Measurements from ENCODE around the gene RIC8B. TPM values are rescaled to one million over a fixed set of nuclear protein-coding genes. Genes with fewer than 3 reads are reported as not detected.

Gene RIC8B
- total and polyA plus RNA-seq, 2 of the 8 experiments (the other 6 are each of a cell fraction or from before 2014, with no cell fraction given), result 8.2 to 25.3 TPM

DNA sequence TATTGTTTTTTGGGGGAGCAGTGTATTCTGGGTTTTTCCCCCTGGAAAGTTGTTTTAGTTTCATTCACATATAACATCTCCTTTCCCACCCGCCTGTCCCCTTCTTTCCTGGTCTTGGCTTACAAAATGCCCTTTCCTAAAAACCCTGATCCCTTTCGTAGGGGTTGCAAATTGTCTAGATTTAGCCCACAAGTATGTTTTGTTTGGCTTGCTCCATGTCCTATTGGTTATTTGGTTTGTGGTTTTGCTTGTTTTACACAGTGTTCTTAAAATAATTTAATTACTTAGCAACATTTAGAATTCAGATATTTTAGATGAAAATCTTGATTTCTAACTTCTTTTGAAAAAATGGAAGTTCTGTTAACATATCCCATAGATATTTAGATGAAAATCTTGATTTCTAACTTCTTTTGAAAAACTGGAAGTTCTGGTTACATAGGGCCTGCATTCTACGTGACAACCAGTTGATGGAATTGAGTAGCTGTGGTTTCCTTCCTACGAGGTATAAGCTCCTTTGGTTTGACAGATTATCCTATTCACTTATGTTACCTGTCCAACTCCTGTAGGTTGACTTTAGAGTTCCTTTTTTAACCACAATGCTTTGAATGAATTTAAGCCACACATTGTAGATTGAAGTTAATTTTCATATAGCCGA, 92.1 kb downstream of the RIC8B start:
- Histone ChIP-seq H4K91ac (replicated peaks; ENCODE audit: insufficient read length, low read length) (no peak overlapping the region), H3K9me3 (ENCODE audit: insufficient read depth in 2 of 2, low read depth in 1 of 2, low read length in 1 of 2) (no peaks in the 10 kb centered on the region), H3K4ac (replicated peaks; ENCODE audit: insufficient read length, low read depth, low read length) (no peak overlapping the region), H3K27me3 (replicated peaks in 1 of 4; ENCODE audit: control insufficient read depth in 3 of 4, extremely low read depth in 1 of 4, insufficient read depth in 3 of 4, low read length in 3 of 4) (no peaks in the 10 kb centered on the region), H2AK5ac (ENCODE audit: low read depth, low read length) (no peak overlapping the region), H4K5ac (ENCODE audit: insufficient read length, low read depth, low read length) (no peak overlapping the region), H3K79me1 (ENCODE audit: low read depth, low read length) (peaks cover 2% of the 10 kb centered on the region; the same call in 1 of the 2 replicates), H2AFZ (ENCODE audit: low read length) (no peak overlapping the region), H3K23me2 (ENCODE audit: low read depth, low read length) (no peaks in the 10 kb centered on the region), H2BK5ac (ENCODE audit: low read depth, low read length) (no peak overlapping the region), H2BK12ac (ENCODE audit: low read depth, low read length) (no peak overlapping the region), H3K36me3 (ENCODE audit: control insufficient read depth in 2 of 4, insufficient read depth in 4 of 4, low read length in 3 of 4) (peaks cover 0 to 8% (median under 1%) of the 10 kb centered on the region in 4 experiments; a peak in 3 of 8 replicates), H4K20me1 (replicated peaks in 1 of 2; ENCODE audit: control insufficient read depth in 1 of 2, insufficient read depth in 2 of 2, low read length in 2 of 2) (peaks cover 2 to 3% of the 10 kb centered on the region in 2 experiments), H2BK20ac (ENCODE audit: low read length) (no peak overlapping the region), H3K4me3 (ENCODE audit: extremely low read depth in 1 of 4, insufficient read depth in 2 of 4, low read depth in 3 of 4, low read length in 4 of 4) (no peak overlapping the region), H3K9ac (replicated peaks in 1 of 4; ENCODE audit: extremely low read depth in 1 of 4, low read depth in 3 of 4, low read length in 3 of 4) (no peak overlapping the region), H2BK120ac (replicated peaks; ENCODE audit: low read depth, low read length) (no peak overlapping the region), H3K56ac (replicated peaks; ENCODE audit: insufficient read length, low read depth, low read length) (no peak overlapping the region), H3K14ac (ENCODE audit: insufficient read length) (no peak overlapping the region), H3K4me2 (ENCODE audit: insufficient read depth in 1 of 2, low read depth in 2 of 2, low read length in 2 of 2) (no peak overlapping the region; a peak in 1 of 4 replicates), H3K18ac (ENCODE audit: extremely low read depth, low read length) (no peak overlapping the region), H2BK15ac (ENCODE audit: low read length) (no peak overlapping the region), H4K8ac (ENCODE audit: extremely low read depth, insufficient read depth, low read length) (no peak overlapping the region), H3K4me1 (replicated peaks in 1 of 4; ENCODE audit: control insufficient read depth in 3 of 4, insufficient read depth in 4 of 4, low read length in 3 of 4) (peaks cover 0 to 9% (median 6%) of the 10 kb centered on the region in 4 experiments; a peak in 4 of 7 replicates), H3K23ac (ENCODE audit: insufficient read length) (no peak overlapping the region), H3K79me2 (ENCODE audit: control insufficient read depth in 1 of 2, insufficient read depth in 2 of 2, low read length in 2 of 2) (0 out of 4 replicates have a peak, but pooled peaks cover 0 to 3% of the 10 kb centered on the region in 2 experiments), H3K27ac (ENCODE audit: low read depth, low read length) (no peak overlapping the region)
- DNase-seq (ENCODE audit: low read depth in 1 of 2, low spot score in 2 of 2), result no peak
- FAIRE-seq, result no peak
- WGBS, 2 experiments (ENCODE audit: extremely low coverage in 1 of 2, insufficient coverage in 1 of 2, insufficient read length in 1 of 2, insufficient replicate concordance in 2 of 2, low coverage in 1 of 2, low lambda C conversion rate in 2 of 2, missing lambda C conversion rate in 1 of 2), result 81% methylated on average over 5 of the region's 5 CpGs; no CpG with 5 or more reads in 1 of the 2 experiments
- POLR2A ChIA-PET (ENCODE audit: partially characterized antibody), result interaction anchor here (1.2 kb wide), 1 partner anchor 36 kb away, joined by 3 read pairs; no protein-coding TSS in a partner anchor
- CTCF ChIA-PET (ENCODE audit: partially characterized antibody), result interaction anchor here (0.8 to 1.6 kb wide), 4 partner anchors 9 to 53 kb away, joined by 3 to 10 read pairs (median 5); no protein-coding TSS in a partner anchor
- TF ChIP-seq KDM1A (IDR thresholded peaks at IDR 0.05; ENCODE audit: borderline replicate concordance, low read length) (no peak), RNF2 (IDR thresholded peaks at IDR 0.05; ENCODE audit: borderline replicate concordance, low read depth, low read length, missing control alignments, poor library complexity, severe bottlenecking) (no peak), EP300 (IDR thresholded peaks at IDR 0.05; ENCODE audit: borderline replicate concordance in 1 of 2, low read depth in 2 of 2, low read length in 2 of 2) (no peak), CEBPB (IDR thresholded peaks at IDR 0.05; ENCODE audit: low read depth, low read length) (no peak), SAP30 (IDR thresholded peaks at IDR 0.05; ENCODE audit: insufficient read depth, insufficient replicate concordance, low read length) (no peak), SP4 (IDR thresholded peaks at IDR 0.05; ENCODE audit: low read length) (no peak), TAF1 (IDR thresholded peaks at IDR 0.05; ENCODE audit: low read depth, low read length) (no peak)
